Body of pancreas (tissue), 4 donors: ENCODE measurements around the gene PRAMEF12.
"Not testable (repeated sequence)": the region's sequence is repeated elsewhere in the genome, so short reads cannot be mapped to it uniquely, and the experiment has no call there.

Source experiments
- POLR2A ChIP-seq, 3 donors: fragments of 450-650 bp; IDR thresholded peaks; one replicate each; pipeline ENCODE4 v1.6.1; 2016; ENCODE audit warnings: antibody characterized with exemption in 3 of 3, mild to moderate bottlenecking in 2 of 3
- TF ChIP-seq, protein P1 (sequence below), 7 experiments: fragments of 450-650 bp in 4 of 7; fragments of 200-600 bp in 3 of 7; sonication (generic) in 3 of 7; IDR thresholded peaks; one replicate each; pipeline ENCODE4 v1.5.1; 2016 to 2019; ENCODE audit warnings: antibody characterized with exemption in 7 of 7

DNA sequence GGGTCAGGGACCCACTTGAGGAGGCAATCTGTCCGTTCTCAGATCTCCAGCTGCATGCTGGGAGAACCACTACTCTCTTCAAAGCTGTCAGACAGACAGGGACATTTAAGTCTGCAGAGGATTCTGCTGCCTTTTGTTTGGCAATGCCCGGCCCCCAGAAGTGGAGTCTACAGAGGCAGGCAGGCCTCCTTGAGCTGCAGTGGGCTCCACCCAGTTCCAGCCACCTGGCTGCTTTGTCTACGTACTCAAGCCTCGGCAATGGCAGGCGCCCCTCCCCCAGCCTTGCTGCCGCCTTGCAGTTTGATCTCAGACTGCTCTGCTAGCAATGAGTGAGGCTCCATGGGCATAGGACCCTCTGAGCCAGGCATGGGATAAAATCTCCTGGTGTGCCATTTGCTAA, 45.5 kb downstream of the PRAMEF12 start:
- TF ChIP-seq, protein P1, sequence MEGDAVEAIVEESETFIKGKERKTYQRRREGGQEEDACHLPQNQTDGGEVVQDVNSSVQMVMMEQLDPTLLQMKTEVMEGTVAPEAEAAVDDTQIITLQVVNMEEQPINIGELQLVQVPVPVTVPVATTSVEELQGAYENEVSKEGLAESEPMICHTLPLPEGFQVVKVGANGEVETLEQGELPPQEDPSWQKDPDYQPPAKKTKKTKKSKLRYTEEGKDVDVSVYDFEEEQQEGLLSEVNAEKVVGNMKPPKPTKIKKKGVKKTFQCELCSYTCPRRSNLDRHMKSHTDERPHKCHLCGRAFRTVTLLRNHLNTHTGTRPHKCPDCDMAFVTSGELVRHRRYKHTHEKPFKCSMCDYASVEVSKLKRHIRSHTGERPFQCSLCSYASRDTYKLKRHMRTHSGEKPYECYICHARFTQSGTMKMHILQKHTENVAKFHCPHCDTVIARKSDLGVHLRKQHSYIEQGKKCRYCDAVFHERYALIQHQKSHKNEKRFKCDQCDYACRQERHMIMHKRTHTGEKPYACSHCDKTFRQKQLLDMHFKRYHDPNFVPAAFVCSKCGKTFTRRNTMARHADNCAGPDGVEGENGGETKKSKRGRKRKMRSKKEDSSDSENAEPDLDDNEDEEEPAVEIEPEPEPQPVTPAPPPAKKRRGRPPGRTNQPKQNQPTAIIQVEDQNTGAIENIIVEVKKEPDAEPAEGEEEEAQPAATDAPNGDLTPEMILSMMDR (IDR thresholded peaks at IDR 0.05) = not testable (repeated sequence)
- not testable (repeated sequence) for TF ChIP-seq POLR2A (IDR thresholded peaks at IDR 0.05)
